ENCODE data around the gene TPM1. TPM values are rescaled to one million over a fixed set of nuclear protein-coding genes. Genes with fewer than 3 reads are reported as not detected.

Gene TPM1
- total and polyA plus RNA-seq, 9 of the 15 experiments (the other 6 are each of a cell fraction or from before 2014, with no cell fraction given) = 8.1 to 53.9 (median 43.1) TPM

DNA sequence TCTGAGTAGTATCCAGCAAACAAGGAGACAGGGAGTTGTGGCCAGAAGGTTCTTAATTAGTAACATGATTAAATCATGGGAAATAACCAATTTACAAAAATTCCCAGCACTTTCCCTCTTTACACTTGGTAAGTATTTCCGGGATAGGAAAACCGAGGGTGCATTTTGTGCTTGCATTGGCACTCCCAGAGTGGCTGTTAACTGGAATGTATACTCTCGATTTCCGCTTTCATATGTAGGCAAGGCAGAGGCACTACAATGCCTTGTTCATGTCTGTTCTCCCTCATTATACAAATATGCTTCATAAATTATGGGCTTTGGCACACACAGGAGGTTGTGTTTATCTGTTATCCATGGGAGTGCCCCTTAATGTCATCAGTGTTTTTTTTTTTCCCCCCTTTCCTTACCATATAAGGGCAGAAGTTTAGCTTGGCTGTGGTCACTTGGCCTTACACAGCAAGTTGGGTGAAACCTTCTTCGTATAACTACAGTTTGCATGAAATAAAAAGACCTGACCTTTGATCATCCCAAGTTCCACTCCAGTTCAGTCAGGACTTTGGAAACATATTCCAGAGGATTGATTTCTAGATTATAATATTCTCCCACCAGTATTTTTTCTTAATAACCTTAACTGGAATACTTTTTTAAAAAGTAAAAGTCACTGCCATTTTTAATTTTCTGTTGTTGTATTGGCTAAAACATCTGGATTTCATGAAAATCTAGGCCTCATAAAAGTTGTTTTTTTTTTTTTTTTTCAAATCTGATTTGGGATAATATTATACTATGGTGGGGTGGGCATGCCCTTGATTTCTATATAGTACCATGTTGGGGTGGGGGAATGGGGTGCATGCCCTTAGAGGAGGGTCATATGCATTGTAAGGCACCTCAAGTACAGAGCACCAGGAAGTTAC lies 8.9 kb downstream of the TPM1 start (continued):
- TF ChIP-seq, protein P1, sequence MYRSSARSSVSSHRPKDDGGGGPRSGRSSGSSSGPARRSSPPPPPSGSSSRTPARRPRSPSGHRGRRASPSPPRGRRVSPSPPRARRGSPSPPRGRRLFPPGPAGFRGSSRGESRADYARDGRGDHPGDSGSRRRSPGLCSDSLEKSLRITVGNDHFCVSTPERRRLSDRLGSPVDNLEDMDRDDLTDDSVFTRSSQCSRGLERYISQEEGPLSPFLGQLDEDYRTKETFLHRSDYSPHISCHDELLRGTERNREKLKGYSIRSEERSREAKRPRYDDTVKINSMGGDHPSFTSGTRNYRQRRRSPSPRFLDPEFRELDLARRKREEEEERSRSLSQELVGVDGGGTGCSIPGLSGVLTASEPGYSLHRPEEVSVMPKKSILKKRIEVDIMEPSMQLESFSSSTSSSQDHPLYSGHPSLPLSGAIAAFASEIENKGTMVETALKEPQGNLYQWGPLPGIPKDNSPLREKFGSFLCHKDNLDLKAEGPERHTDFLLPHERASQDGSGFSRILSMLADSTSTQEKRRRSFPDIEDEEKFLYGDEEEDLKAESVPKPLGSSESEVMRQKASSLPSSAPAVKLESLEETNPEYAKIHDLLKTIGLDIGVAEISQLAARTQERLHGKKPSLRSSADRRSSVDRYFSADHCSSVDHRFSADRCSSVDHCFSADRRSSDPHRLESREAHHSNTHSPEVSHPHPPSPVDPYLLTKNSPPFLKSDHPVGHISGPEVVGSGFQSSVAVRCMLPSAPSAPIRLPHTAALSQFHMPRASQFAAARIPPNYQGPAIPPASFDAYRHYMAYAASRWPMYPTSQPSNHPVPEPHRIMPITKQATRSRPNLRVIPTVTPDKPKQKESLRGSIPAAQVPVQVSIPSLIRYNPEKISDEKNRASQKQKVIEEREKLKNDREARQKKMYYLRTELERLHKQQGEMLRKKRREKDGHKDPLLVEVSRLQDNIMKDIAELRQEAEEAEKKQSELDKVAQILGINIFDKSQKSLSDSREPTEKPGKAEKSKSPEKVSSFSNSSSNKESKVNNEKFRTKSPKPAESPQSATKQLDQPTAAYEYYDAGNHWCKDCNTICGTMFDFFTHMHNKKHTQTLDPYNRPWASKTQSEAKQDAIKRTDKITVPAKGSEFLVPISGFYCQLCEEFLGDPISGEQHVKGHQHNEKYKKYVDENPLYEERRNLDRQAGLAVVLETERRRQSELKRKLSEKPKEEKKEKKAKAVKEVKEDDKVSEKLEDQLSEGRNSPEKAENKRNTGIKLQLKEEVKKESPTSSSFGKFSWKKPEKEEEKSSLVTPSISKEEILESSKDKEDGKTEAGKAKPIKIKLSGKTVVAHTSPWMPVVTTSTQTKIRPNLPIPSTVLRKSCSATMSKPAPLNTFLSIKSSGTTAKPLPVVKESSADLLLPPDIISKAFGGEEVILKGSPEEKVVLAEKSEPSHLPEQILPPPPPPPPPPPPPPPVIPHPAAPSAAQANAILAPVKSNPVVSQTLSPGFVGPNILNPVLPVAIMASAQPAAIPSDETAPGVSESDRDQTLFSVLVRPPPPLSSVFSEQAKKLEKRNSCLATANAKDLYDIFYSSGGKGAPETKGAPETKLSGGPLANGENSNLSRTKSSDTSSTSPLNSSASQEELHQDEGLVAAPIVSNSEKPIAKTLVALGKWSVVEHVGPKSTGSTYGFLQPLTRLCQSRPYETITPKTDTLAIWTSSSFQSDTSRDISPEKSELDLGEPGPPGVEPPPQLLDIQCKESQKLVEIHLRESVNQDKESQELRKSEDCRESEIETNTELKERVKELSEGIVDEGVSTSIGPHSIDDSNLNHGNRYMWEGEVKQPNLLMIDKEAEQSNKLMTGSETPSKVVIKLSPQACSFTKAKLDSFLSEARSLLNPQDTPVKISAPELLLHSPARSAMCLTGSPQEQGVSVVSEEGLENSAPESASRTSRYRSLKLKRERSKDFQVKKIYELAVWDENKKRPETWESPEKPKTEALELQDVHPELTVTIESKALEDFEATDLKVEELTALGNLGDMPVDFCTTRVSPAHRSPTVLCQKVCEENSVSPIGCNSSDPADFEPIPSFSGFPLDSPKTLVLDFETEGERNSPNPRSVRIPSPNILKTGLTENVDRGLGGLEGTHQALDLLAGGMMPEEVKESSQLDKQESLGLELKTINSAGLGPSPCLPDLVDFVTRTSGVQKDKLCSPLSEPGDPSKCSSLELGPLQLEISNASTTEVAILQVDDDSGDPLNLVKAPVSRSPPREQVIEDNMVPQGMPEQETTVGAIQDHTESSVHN (IDR thresholded peaks at IDR 0.05; ENCODE audit: borderline replicate concordance in 1 of 2, low read depth in 1 of 2) = no peak
